Measurements from ENCODE around the gene LILRA6. TPM values are rescaled to one million over a fixed set of nuclear protein-coding genes. Genes with fewer than 3 reads are reported as not detected.

The LILRA6 gene
- total and polyA plus RNA-seq, 2 of the 13 experiments (the other 11 are each of a cell fraction or from before 2014, with no cell fraction given) = not detected

GRCh38 chr19:54254195-54254906 is 11.8 kb upstream of the LILRA6 start:
- FAIRE-seq (no peak), DNase-seq (ENCODE audit: low spot score) (no peak), ATAC-seq (no peak)
- 5% methylated on average over 6 of the region's 17 CpGs for WGBS (ENCODE audit: low lambda C conversion rate)
- intact Hi-C loops (cut with micrococcal nuclease; ENCODE audit: unreplicated experiment) (no loop called here), in situ Hi-C loops (cut with HindIII; ENCODE audit: extremely low pct_ligation_motif_present, low pct_unique_long_range_greater_than_20kb) (no loop called here)
- H3K79me2 ChIP-seq (ENCODE audit: insufficient read depth, low read length) = no peaks in the 10 kb centered on the region
- H3K4me1 ChIP-seq (ENCODE audit: insufficient read depth, low read length) = no peaks in the 10 kb centered on the region
- no peak overlapping the region for H2AFZ ChIP-seq (ENCODE audit: low read length)
- no peak overlapping the region for H3K4me3 ChIP-seq (replicated peaks in 1 of 3; ENCODE audit: insufficient read depth in 1 of 3, low read depth in 2 of 3, low read length in 3 of 3)
- H3K36me3 ChIP-seq (replicated peaks in 1 of 2; ENCODE audit: control insufficient read depth in 1 of 2, insufficient read depth in 2 of 2, low read length in 2 of 2) = no peaks in the 10 kb centered on the region
- H3K9ac ChIP-seq (ENCODE audit: insufficient read depth, low read depth, low read length) = no peak overlapping the region
- H3K4me2 ChIP-seq (ENCODE audit: low read depth, low read length) = no peak overlapping the region
- ChIA-PET CTCF (ENCODE audit: low intra/inter-chr PET ratio, low total read pairs) (no interaction called here), POLR2A (no interaction called here)
- H3K9me3 ChIP-seq (ENCODE audit: low read length) = no peaks in the 10 kb centered on the region
- H3K27me3 ChIP-seq (ENCODE audit: control insufficient read depth in 1 of 2, insufficient read depth in 2 of 2, low read length in 2 of 2) = peaks cover 12 to 67% of the 10 kb centered on the region in 2 experiments
- no peak overlapping the region for H3K27ac ChIP-seq (ENCODE audit: extremely low read length, insufficient read depth, low read length)
- BruUV-seq (replicated peaks) = no TSS peak
- no peak for TF ChIP-seq RNF2 (conservative IDR thresholded peaks at IDR 0.05; ENCODE audit: low read depth)
- TF ChIP-seq SMARCC2 (IDR thresholded peaks at IDR 0.05) = no peak
- TF ChIP-seq HMG20A (CRISPR knock-in tag; IDR thresholded peaks at IDR 0.05; ENCODE audit: borderline replicate concordance) = no peak
- no peak for TF ChIP-seq ZNF616 (CRISPR knock-in tag; IDR thresholded peaks at IDR 0.05; ENCODE audit: low read depth)
- TF ChIP-seq PCBP1 (IDR thresholded peaks at IDR 0.05; ENCODE audit: borderline replicate concordance, low read depth, low read length) = no peak
- TF ChIP-seq CC2D1A (CRISPR knock-in tag; IDR thresholded peaks at IDR 0.05) = no peak
- no peak for TF ChIP-seq HMGXB4 (CRISPR knock-in tag; IDR thresholded peaks at IDR 0.05; ENCODE audit: borderline replicate concordance in 1 of 2, low read depth in 1 of 2)
- no peak for TF ChIP-seq SYNCRIP (IDR thresholded peaks at IDR 0.05; ENCODE audit: insufficient read depth, low read depth, low read length)
- no peak for TF ChIP-seq SALL2 (CRISPR knock-in tag; IDR thresholded peaks at IDR 0.05)
- TF ChIP-seq ZNF782 (CRISPR knock-in tag; IDR thresholded peaks at IDR 0.05; ENCODE audit: borderline replicate concordance) = no peak
- TF ChIP-seq RORA (CRISPR knock-in tag; IDR thresholded peaks at IDR 0.05) = no peak
- TF ChIP-seq TEF (CRISPR knock-in tag; IDR thresholded peaks at IDR 0.05) = no peak
- no peak for TF ChIP-seq ZSCAN25 (CRISPR knock-in tag; IDR thresholded peaks at IDR 0.05)
- no peak for TF ChIP-seq SRY (CRISPR knock-in tag; IDR thresholded peaks at IDR 0.05)
- no peak for TF ChIP-seq NAIF1 (CRISPR knock-in tag; IDR thresholded peaks at IDR 0.05; ENCODE audit: borderline replicate concordance)
- no peak for TF ChIP-seq DNMT1 (CRISPR knock-in tag; IDR thresholded peaks at IDR 0.05)
- TF ChIP-seq ZBTB8A (CRISPR knock-in tag; IDR thresholded peaks at IDR 0.05; ENCODE audit: borderline replicate concordance, low read depth) = no peak
- no peak for TF ChIP-seq SOX13 (IDR thresholded peaks at IDR 0.05)
- TF ChIP-seq SOX13 (CRISPR knock-in tag; conservative IDR thresholded peaks at IDR 0.05 in 1 of 2, IDR thresholded peaks at IDR 0.05 in 1 of 2) = no peak
- TF ChIP-seq ZFP82 (CRISPR knock-in tag; IDR thresholded peaks at IDR 0.05; ENCODE audit: borderline replicate concordance) = no peak
- no peak for TF ChIP-seq AHR (CRISPR knock-in tag; IDR thresholded peaks at IDR 0.05)
- H4K20me1 ChIP-seq (ENCODE audit: insufficient read depth, low read length) = no peaks in the 10 kb centered on the region

All from HepG2 (cell line).